GM13976 (cell line): ENCODE measurements around the gene IL21R.

Experiments
- DNase-seq: peaks from one replicate; pipeline ENCODE4 v3.0.0; 2012; ENCODE audit warnings: low spot score
- CTCF ChIP-seq: IDR thresholded peaks from 2 replicates; pipeline ENCODE4 v1.5.1; 2012; ENCODE audit warnings: borderline replicate concordance, mild to moderate bottlenecking; ENCODE audit not compliant: insufficient read depth; ENCODE audit errors: extremely low read depth, missing control alignments, control extremely low read depth
- in situ Hi-C: fragments of 300-500 bp; cut with MboI; formaldehyde crosslinking; loops from one replicate; pipeline ENCODE4 v1.12.0; 2022; ENCODE audit warnings: low sequenced_read_pairs, mixed read lengths, inconsistent platforms; ENCODE audit not compliant: unreplicated experiment

Gene IL21R

DNA sequence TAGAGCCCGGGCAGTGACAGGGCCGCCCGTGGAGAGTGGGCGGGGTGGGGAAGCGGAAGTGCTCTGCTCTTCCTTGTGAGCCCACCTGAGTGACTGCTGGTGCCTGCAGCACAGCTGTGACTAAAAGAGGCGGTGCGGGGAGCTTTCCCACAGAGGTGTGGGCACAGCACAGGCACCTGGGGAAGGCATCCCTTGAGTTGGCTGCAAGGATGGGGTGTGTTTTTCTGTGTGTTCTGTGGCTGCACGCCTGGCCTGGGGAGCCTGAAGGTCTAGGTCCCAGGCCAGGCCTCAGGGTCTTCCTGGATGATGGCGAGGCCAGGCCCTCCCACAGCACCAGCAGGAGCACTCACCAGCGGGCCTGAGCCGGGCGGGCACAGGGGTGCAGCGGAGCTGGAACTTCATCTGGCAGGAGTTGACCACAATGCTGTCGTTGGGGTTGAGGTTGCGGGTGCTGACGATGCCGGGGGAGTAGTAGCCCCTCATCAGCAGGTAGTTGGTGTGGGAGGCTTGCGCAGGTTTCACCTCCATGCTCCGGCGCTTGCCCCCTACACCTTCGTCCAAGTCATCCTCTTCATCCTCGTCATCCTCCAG lies 67.1 kb downstream of the IL21R start:
- DNase-seq, result no peak
- no peak for TF ChIP-seq CTCF
- in situ Hi-C loops, result loop anchor here (25.0 kb wide), 1 partner anchor 1632 kb away; no protein-coding TSS in a partner anchor

DNA sequence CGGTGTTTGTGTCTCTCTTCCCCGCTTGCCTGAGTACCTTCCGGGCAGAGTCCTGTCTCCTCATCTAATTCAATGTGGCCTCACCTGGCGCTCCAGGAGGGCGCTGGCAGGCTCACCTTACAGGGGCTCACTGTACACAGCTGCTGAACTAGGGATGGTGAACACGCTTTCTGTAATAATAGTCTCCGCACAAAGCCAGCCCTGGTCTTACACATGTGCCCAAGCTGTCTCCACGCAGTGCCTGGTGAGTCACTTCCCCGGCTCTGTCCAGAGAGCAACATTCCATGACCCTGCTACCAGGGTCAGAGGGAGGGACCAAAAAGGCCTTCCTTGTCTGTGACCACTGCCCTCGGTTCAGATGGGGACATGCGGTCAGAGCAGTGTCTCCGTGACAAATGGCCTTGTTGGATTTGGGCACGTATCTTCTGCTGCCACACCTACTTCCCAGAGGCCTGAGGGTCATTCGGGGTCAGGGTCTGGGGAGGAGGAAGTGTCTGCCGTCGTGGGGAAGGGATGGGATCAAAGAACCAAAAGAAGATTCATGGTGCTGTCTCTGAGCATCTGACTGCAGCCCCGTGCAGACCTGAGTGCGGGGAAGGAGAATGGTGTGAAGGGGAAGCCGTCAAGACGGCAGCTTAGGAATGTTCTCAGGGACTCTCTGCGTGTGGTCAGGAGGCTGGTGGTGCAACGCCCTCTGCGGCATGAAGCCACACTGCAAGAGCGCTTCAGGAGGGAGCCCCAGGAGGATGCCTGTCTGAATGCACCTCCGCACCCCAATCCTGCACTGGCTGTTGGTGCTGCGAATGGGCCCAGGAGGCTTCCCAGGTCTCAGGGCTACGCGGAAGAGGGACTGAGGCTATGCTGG lies 68.8 kb downstream of the IL21R start:
- in situ Hi-C loops, result loop anchor here (25.0 kb wide), 1 partner anchor 1633 kb away; no protein-coding TSS in a partner anchor
- no peak for TF ChIP-seq CTCF
- no peak for DNase-seq

DNA sequence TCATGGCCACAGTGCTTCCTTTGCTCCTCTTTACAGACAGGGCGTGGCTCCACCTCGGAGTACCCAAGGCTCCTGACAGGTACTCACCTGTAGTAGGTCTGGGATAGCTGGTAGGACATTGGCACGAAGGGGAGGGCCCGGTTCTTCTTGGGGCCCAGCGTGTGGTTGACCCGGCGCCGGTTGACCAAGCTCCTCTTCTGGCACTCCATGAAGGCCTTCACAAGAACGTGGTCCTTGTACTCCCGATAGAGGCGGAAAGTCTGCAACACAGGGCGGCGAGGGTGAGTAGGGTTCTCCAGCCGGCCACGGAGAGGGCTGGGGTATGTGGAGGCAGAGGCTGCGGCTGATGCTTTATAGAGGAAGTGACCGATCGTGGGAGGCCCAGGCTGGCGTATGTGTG lies 69.7 kb downstream of the IL21R start:
- no peak for TF ChIP-seq CTCF
- in situ Hi-C loops, result loop anchor here (25.0 kb wide), 1 partner anchor 1634 kb away; no protein-coding TSS in a partner anchor
- no peak for DNase-seq

DNA sequence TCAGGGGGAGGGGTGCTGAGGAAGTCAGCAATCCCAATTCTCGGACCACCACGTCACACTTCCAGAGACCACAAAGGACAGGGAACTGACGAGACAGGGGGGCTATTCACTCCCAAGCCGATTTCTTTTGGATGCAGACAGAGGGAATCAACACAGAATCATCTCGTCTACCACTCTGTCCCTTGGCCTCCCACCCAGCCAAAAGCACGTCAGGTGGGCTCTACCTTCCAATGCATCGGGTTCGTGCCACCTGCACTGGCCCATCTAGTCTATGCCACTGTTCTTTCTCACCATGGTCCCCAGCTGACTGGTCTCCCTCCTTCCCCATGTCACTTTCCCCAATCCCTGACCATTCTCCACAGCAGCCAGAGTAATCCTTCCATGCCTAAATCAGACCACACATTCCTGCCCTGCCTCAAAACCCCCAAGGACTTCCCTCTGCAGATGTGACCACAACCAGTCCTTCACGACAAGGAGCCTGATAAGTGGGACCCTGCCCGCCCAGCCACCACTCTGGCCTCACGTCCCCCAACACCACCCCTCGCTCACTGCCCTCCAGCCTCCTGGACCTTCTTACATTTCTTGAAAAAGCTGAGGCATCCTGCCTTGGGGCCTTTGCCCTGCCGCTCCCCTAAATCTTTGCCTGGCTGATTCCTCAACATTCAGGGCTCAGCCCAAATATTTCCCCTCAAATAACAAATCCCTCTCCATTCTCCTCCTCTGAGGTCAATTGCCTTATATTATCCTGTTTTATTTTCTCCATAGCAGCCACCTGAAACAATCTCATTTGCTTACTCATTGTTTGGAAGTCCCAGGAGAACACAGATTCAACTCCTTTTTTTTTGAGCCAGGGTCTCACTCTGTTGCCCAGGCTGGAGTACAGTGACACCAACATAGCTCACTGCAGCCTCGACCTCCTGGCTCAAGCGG lies 70.4 kb downstream of the IL21R start:
- in situ Hi-C loops, result loop anchor here (25.0 kb wide), 1 partner anchor 1635 kb away; no protein-coding TSS in a partner anchor
- DNase-seq, result no peak
- no peak for TF ChIP-seq CTCF

GRCh38 chr16:27473101-27473900 lies 71.3 kb downstream of the IL21R start:
- DNase-seq, result no peak
- TF ChIP-seq CTCF, result no peak
- in situ Hi-C loops, result loop anchor here (25.0 kb wide), 1 partner anchor 1636 kb away; no protein-coding TSS in a partner anchor
